Prostate gland (tissue), 2 donors: Measurements from ENCODE around the gene DDX23. TPM values are rescaled to one million over a fixed set of nuclear protein-coding genes. Genes with fewer than 3 reads are reported as not detected.
A peak's percentile ranks its signal among the peaks of the same experiment; 100 is the strongest.

Experiments used
- DNase-seq: peaks from one replicate; pipeline ENCODE4 v3.0.0-alpha.2; 2019; ENCODE audit warnings: low spot score
- H3K27ac ChIP-seq, 2 donors: fragments of 200-600 bp; sonication (generic); 2 replicates each; pipeline ENCODE4 v1.5.1; 2017 to 2019
- H3K27me3 ChIP-seq: fragments of 200-600 bp; sonication (generic); replicated peaks from 2 replicates; pipeline ENCODE4 v1.5.1; 2019; ENCODE audit not compliant: insufficient read depth
- H3K36me3 ChIP-seq, 2 donors: fragments of 200-600 bp; sonication (generic); 1 replicate in 1 of 2; 2 replicates in 1 of 2; pipeline versions ENCODE4 v1.5.1 to v1.8.1; 2017 to 2019
- H3K4me1 ChIP-seq: fragments of 200-600 bp; sonication (generic); replicated peaks from 2 replicates; pipeline ENCODE4 v1.5.1; 2019
- H3K4me3 ChIP-seq, 2 donors: fragments of 200-600 bp; sonication (generic); 2 replicates each; pipeline ENCODE4 v1.5.1; 2017 to 2019
- H3K9me3 ChIP-seq: fragments of 200-600 bp; sonication (generic); 2 replicates; pipeline ENCODE4 v1.5.1; 2017
- CTCF ChIP-seq, 4 experiments: fragments of 200-600 bp in 2 of 4; fragments of 450-650 bp in 2 of 4; sonication (generic) in 2 of 4; IDR thresholded peaks; 1 replicate in 3 of 4; 2 replicates in 1 of 4; pipeline ENCODE4 v1.5.1; 2016 to 2019; ENCODE audit warnings: antibody characterized with exemption in 4 of 4, mild to moderate bottlenecking in 2 of 4, moderate library complexity in 2 of 4
- POLR2A ChIP-seq: fragments of 450-650 bp; IDR thresholded peaks from one replicate; pipeline ENCODE4 v1.6.1; 2016; ENCODE audit warnings: antibody characterized with exemption, mild to moderate bottlenecking
- POLR2AphosphoS5 ChIP-seq: sonication (generic); formaldehyde crosslinking; IDR thresholded peaks from one replicate; pipeline ENCODE4 v1.6.1; 2017; ENCODE audit warnings: antibody characterized with exemption
- WGBS: methylation state at CpG from one replicate; pipeline ENCODE4 v1.1.5; 2018; 5-methylcytosine and 5-hydroxymethylcytosine counted together
- intact Hi-C: fragments of 100-400 bp; cut with DNase I; formaldehyde crosslinking; loops from one replicate; pipeline ENCODE4 v1.14.2; 2022
- total RNA-seq, 2 donors: library from RNA; depleted of rRNA; stranded (reverse); fragments of >200 nt; gene quantifications; one replicate each; pipeline ENCODE4 v1.1.0, GENCODE V29; 2016

Gene DDX23
- total RNA-seq, 2 donors from 2014 or later, result 71.0 to 87.2 TPM

- Histone ChIP-seq H3K36me3 (no peaks in the 10 kb centered on the region), H3K4me1 (no peaks in the 10 kb centered on the region), H3K27ac (no peak overlapping the region), H3K27me3 (no peaks in the 10 kb centered on the region), H3K4me3 (no peak overlapping the region), H3K9me3 (no peaks in the 10 kb centered on the region)
- no peak for TF ChIP-seq POLR2AphosphoS5
- TF ChIP-seq POLR2A, result no peak
- TF ChIP-seq CTCF (IDR thresholded peaks at IDR 0.05), result no peak
- intact Hi-C loops, result loop anchor here (1.0 kb wide), 1 partner anchor 36 kb away; no protein-coding TSS in a partner anchor
- no peak for DNase-seq
- 84% methylated on average over 3 of the region's 3 CpGs for WGBS
Measured at GRCh38 chr12:48889679-48890078, 37.7 kb upstream of the DDX23 start.

- TF ChIP-seq CTCF (IDR thresholded peaks at IDR 0.05) (no peak), POLR2AphosphoS5 (no peak)
- peak overlapping the region in 1 of 2 donors; percentile 51 for H3K27ac ChIP-seq
- H3K36me3 ChIP-seq, result no peaks in the 10 kb centered on the region
- intact Hi-C loops, result no loop called here
- H3K4me1 ChIP-seq, result no peaks in the 10 kb centered on the region
- H3K27me3 ChIP-seq, result no peaks in the 10 kb centered on the region
- 59% methylated on average over 13 of the region's 13 CpGs for WGBS
- no peak for DNase-seq
- no peaks in the 10 kb centered on the region for H3K9me3 ChIP-seq
- H3K4me3 ChIP-seq, result no peak overlapping the region
Measured at GRCh38 chr12:48883305-48884161, 31.6 kb upstream of the DDX23 start.

- no peak overlapping the region for H3K4me3 ChIP-seq
- H3K9me3 ChIP-seq, result no peaks in the 10 kb centered on the region
- no peaks in the 10 kb centered on the region for H3K36me3 ChIP-seq
- TF ChIP-seq POLR2A (no peak), CTCF (IDR thresholded peaks at IDR 0.05) (no peak), POLR2AphosphoS5 (no peak)
- no peak for DNase-seq
- intact Hi-C loops, result no loop called here
- no peaks in the 10 kb centered on the region for H3K27me3 ChIP-seq
- no peaks in the 10 kb centered on the region for H3K4me1 ChIP-seq
- 82% methylated on average over 3 of the region's 3 CpGs for WGBS
- H3K27ac ChIP-seq, result peak overlapping the region in 1 of 2 donors; percentile 51
Measured at GRCh38 chr12:48882972-48883304, 31.0 kb upstream of the DDX23 start.

- intact Hi-C loops, result no loop called here
- Histone ChIP-seq H3K27me3 (no peaks in the 10 kb centered on the region), H3K4me3 (no peak overlapping the region), H3K4me1 (no peaks in the 10 kb centered on the region), H3K9me3 (no peaks in the 10 kb centered on the region), H3K36me3 (no peaks in the 10 kb centered on the region), H3K27ac (peak overlapping the region in 1 of 2 donors; percentile 51)
- WGBS, result 9% methylated on average over 10 of the region's 10 CpGs
- no peak for DNase-seq
- TF ChIP-seq POLR2A (no peak), POLR2AphosphoS5 (no peak), CTCF (IDR thresholded peaks at IDR 0.05) (no peak)
Measured at GRCh38 chr12:48882315-48882687, 30.3 kb upstream of the DDX23 start.

DNA sequence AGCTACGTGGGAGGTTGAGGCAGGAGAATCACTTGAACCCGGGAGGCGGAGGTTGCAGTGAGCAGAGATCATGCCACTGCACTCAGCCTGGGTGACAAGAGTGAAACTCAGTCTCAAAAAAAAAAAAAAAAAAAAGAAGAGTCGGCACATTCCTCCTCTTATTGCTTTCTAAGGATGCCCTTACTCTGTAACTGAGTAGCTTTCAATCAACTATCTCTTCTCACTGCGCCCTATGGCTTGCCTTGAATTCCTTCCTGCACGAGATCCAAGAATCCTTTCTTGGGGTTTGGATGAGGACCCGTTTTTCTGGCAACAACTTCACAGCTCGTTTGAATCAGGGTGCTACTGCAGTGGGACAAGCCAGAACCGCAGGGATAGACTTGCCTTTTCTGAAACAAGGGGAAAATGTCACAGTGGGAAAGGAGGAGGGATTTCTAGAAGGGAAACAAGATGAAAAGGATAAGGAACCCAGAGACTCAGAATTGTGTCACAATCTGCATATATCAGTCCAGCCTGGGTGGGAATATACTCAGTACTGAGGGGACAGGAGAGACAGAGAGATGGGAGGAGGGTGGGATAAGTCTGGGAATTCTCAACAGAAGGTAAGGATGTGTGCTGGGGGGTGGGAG, 29.8 kb upstream of the DDX23 start:
- no peaks in the 10 kb centered on the region for H3K36me3 ChIP-seq
- WGBS, result 36% methylated on average over 9 of the region's 9 CpGs
- no peaks in the 10 kb centered on the region for H3K9me3 ChIP-seq
- intact Hi-C loops, result no loop called here
- H3K4me3 ChIP-seq, result no peak overlapping the region
- H3K27me3 ChIP-seq, result no peaks in the 10 kb centered on the region
- no peak overlapping the region for H3K27ac ChIP-seq
- no peak for TF ChIP-seq POLR2A
- no peak for TF ChIP-seq CTCF (IDR thresholded peaks at IDR 0.05)
- DNase-seq, result no peak
- no peaks in the 10 kb centered on the region for H3K4me1 ChIP-seq
